HG03521 (cell line): ENCODE data around the gene HSPA4.

Experiments
- ATAC-seq: cut with Tn5 transposase; IDR thresholded peaks from one replicate; pipeline ENCODE4 v1.9.1; 2021; ENCODE audit warnings: mild to moderate bottlenecking, moderate library complexity; ENCODE audit not compliant: unreplicated experiment

HSPA4 gene

GRCh38 chr5:133088064-133088463 lies 36.3 kb downstream of the HSPA4 start:
- no peak for ATAC-seq

DNA sequence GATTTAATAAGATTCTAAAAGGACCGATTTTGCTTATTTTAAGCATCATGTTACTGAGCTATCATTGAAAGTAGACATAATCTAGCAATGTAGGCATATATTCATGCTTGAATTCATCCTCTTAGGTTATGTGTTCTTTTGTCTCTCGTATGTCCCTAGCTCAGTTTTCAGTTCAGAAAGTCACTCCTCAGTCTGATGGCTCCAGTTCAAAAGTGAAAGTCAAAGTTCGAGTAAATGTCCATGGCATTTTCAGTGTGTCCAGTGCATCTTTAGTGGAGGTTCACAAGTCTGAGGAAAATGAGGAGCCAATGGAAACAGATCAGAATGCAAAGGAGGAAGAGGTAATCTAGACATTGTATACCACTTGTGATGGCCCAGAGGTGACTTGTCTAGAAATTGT lies 39.2 kb downstream of the HSPA4 start:
- ATAC-seq, result no peak

DNA sequence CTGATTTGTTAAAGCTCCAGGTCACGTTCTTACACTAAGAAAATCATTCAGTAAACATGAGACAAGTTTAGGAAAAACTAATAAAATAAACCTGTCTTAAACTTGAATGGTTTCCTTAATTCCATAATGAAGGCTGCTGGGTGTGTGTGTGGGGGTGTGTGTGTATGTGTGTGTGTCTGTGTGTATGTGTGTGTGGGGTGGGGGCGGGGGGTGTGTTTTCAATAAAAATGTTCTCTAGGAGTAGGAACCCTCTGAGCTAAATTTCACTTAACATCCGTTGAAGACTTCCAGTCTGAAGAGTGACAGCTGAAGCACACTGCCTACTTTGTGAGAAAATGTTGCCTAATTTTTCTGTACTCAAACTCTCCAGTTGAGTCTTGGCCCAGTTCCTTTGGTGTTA lies 54.5 kb downstream of the HSPA4 start:
- ATAC-seq, result no peak

- ATAC-seq, result no peak
These were observed 55.2 kb downstream of the HSPA4 start for GRCh38 chr5:133106761-133107572.

DNA sequence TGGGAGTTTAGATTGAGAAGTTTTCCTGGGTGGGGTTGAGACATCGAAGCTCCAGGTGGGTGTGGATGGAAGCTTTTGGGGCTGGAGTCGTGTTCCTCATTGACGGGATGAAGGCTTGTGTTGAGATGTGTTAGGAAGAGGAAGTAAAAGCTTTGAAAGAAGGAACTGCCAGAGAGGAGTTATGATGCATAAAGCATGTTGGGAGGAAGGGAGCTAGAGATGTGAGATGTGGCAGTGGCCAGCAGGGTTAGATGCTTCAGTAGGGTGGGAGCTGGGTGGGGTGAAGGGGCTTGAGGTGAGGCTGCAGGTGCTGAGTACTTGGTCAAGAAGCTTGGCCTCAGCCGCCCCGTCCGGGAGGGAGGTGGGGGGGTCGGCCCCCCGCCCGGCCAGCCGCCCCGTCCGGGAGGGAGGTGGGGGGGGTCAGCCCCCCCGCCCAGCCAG lies 56.7 kb downstream of the HSPA4 start:
- ATAC-seq, result no peak

DNA sequence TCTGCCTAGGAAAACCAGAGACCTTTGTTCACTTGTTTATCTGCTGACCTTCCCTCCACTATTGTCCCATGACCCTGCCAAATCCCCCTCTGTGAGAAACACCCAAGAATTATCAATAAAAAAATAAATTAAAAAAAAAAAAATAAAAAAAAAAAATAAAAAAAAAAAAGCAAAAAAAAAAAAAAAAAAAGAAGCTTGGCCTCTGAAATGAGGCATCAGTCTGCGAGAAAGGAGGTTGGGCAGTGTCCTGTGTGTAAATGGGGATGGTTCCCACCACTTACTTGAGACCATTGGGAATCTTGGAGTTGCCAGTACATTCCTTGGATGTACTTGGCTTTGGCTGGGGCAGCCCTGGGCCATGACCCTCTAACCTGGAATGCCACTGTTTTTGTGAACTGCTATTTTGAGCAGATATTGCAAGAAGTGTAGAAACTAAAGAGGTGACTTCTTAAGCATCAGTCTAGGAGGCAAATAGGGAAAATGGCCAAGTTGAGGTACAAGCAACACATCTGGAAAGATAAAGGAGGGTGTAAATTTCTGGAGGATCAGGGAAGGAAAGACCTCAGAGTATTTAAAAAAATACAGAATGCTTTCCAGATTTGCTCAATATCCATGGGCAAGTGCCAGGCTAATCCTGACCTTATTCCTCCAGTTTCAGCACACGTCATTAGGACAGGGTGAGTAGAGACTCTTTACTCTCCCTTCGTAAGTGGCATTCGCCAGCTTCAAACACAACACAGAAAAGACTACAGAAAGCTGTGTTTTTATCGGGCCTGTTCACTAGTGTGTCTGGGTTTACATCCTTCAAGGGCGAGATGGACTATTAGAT lies 58.1 kb downstream of the HSPA4 start:
- no peak for ATAC-seq

DNA sequence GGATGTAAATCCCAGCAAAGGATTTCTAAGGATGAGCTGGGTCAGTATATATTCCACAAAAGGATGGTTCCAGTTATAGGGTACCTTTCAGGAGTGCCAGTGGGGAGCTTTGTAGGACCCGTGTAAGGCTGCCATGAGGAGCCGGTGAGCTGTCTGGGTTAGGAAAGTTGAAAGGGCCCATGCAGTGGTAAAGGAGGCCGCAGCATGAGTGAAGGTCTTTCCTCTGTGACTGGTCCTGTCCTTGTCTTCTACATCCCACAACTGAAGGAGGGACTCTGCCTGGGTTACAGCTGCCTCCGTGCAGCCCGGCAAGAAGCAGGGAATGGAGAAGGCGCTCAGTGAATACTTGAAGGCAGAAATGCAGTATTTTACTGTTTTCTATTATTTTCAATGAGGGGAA lies 58.9 kb downstream of the HSPA4 start:
- ATAC-seq, result no peak

DNA sequence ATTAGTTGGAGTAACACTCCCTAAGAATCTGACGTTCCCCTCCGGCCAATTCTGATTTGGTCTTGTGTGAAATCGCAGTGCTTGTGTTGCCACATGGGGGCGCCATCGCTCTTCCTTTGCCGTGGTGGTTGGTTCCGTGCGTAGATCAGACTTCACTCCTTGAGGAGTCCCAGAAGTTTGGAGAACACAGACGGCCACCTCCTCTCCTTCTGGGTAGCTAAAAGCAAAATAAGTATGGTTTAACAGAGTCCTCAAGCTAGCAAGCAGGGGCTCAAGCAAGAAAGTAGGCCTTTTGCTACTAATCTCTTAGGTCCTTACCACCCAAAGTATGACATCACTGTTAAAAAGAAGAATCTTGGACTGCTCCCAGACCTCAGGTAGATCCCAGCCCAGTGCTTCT lies 59.5 kb downstream of the HSPA4 start:
- ATAC-seq, result no peak

DNA sequence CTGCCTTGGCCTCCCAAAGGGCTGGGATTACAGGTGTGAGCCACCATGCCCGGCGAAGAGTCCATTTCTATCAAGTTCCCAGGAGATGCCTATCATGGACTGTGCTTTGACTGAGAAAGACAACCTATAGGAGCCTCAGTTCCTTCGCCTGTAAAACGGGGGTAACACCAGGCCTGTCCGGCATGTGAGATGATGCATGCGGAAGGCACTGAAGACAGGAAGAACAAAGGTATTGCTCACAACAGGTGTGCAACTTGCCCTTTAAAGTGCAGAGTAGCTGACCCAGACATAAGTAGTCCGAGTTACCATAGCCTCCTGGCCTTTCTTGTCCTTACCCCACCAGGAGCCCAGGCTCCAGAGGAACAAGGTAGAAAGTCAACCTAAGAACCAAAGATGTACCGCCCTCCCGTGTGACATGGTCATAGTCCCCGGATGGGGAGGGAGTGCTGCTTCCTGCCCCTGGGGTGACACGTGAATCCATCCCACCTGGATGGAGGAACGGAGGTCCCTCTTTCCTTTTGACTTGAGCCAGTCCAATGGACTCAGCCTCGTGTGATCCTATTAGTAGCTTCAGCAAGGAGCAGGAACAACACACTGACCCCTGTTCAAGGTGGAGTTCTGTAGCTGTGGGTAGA lies 60.3 kb downstream of the HSPA4 start:
- no peak for ATAC-seq

GRCh38 chr5:133113331-133114061 lies 61.7 kb downstream of the HSPA4 start:
- no peak for ATAC-seq

DNA sequence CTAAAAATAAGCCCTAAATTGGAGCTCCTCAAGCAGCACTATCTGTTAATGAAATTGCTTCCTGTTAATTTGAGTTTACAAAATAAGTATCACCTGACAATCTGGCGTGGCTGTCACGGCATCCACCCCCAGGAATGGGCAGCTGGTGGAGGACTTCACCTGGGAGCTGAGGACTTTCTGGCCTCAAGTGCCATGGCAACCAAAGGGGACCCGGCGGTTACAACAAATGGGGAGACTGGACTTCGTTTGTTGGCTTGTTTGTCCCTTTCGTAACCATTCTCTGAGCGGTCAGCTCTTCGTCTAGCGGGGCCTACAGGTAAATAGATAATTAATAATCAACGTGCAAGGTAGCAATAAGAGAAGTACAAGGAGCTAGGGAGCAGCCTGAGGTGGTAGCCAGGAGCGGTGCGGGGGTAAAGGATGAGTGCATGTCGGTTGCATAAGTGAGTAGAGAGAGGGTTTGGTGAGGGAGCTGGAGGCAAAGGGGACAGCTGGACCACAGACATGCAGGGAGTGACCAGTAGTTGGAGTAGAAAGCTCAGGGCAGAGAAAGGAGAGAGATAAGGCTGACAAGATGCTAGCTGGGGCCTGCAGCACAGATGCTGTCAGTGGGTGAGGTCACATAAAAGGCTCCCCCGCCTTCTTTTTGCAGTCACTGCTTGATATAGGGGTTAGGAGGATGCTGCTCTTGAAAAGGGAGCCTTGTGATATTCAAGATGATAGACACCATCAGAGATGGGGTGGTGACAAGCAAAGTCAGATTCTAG lies 62.5 kb downstream of the HSPA4 start:
- ATAC-seq, result no peak

DNA sequence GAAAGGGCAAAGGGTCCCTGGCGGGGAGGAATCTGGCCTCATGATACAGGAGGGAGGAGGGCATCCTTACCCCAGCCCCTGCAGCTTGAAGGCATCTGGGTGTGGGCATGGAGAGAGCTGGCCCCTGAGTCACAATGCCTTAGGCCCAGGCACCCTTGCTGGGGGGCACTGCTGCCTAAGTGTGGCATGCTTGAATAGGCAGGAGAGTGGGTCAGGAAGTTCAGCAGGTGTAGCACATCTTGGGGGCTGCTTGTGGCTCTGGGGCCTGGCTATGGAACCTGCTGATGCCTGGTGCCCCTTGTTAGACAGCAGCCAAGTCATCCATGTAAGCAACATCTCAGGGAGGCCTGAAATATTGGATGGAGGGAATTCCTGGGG lies 63.1 kb downstream of the HSPA4 start:
- no peak for ATAC-seq

GRCh38 chr5:133116601-133117000 lies 64.8 kb downstream of the HSPA4 start:
- no peak for ATAC-seq

DNA sequence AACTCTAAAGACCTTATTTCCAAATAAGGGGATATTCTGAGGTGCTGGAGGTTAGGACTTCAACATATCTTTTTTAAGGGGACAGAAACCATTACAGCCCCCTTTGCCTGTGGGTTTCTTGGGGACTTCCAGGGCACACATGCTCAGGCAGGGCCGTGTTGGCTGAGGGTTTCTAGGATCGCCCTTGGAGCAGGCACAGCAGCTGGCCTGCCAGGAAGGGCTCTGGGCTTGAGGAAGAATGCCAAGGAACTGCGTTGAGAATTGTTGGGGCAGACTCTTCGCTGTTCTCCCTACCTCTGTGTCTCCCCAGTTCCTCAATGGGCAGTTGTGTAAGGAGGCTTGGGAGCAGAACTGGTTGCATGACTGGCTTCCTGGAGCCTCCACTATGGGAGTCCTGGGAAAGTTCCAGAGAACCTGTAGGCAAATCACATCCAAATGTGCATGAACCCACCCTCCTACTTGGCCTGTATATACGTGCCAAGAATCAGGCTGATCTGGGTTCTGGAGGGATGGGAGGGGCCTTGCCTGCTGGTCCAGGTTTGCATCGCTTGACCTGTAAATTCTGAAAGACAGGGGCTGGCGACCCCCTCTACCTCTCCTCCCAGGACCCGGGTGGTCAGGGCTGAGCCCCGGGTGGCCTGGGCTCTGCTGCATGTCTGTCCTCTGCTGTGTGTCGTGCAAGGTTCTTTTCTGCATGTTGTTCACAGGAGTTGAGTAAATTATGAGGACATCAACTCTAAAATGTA lies 65.5 kb downstream of the HSPA4 start:
- no peak for ATAC-seq

DNA sequence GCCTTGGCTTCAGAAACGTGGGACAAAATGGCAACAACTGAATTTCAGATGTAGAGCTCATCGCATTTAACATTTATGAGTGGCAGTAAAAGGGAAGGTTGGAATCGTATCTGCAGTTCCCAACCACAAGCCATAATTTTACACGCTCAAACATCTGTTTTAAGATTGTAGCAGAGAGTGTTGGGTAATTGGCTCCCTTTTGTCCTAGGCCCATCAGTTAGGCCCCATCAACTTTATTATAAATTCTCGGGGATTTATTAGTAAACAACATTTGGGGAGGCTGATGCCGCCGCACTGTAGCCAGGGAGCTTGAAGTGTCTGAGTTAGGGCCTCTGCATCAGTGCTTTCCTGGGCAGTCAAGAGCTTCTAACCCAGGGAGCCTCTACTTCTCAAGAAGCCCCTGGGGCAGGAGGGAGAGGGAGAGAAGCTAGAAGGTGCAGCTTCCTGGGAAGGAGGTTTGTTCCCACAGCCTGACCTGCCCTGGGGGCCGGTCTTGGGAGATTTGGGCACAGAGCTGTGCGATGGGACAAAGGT lies 66.2 kb downstream of the HSPA4 start:
- no peak for ATAC-seq

DNA sequence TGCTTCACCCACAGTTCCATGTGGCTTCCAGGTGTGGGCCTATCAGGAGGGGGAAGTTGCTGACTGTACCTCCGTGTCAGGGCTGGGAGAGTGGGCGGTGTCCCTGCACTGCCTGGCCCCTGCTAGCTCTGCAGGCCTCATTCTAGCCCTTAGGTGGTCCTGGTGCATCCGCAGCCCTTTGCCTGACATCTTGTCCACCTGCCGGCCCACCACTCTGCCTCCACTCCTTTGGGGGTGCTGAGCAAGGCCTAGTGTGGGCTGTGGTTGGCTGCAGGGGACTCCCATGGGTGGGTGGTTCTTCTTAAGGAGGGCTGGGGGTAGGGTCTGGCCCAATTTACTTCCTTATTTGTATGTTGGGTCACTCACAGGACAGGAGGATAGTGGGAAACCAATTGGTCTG lies 66.9 kb downstream of the HSPA4 start:
- no peak for ATAC-seq

- no peak for ATAC-seq
These were observed 67.5 kb downstream of the HSPA4 start for GRCh38 chr5:133119233-133119711.

DNA sequence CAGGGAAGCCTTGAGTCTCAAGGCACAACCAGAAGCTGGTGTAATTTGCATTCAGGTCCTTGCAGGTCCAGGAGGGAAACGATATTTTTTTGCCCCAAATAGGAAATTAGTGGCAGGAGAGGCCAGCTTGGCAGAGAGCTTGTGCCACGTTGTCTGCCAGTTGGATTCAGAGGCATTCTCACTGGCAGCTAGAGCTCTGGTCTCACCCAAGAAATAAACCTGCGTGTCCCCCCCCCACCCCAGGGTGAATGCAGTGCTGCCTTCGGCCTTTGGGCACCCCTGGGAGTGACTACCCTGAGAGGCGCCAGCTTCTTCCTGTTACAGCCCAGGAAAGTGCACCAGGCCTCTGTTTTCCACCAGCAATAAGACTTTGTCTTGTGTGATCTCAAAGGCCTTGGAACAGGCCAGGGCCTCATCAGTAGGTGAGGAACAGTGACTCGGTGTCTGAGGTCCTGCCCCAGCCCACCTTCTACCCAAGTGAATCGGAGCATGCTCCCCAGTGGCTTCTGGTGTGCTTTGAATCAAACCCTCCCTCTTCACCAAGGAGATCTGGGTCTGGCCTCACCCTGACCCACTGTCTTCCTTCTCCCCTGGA lies 68.4 kb downstream of the HSPA4 start:
- ATAC-seq, result no peak

- ATAC-seq, result no peak
These were observed 69.3 kb downstream of the HSPA4 start for GRCh38 chr5:133121080-133121479.
